ENCODE results near the gene METAP1D. TPM values are rescaled to one million over a fixed set of nuclear protein-coding genes. Genes with fewer than 3 reads are reported as not detected.

METAP1D gene
- total and polyA plus RNA-seq, 7 donors: 6.3 to 12.4 (median 10.0) TPM

GRCh38 chr2:172116107-172116506 is 116.4 kb downstream of the METAP1D start:
- no peaks in the 10 kb centered on the region for H3K9me3 ChIP-seq
- WGBS, 3 donors: 63 to 69% (median 64%) methylated on average over 5 of the region's 5 CpGs
- intact Hi-C loops (cut with DNase I): loop anchor here in 1 of 2 donors (10.0 kb wide), 1 partner anchor 301 kb away; no protein-coding TSS in a partner anchor
- no peak overlapping the region for H3K4me3 ChIP-seq
- no peaks in the 10 kb centered on the region for H3K4me1 ChIP-seq
- DNase-seq (no peak), ATAC-seq (no peak)
- no peaks in the 10 kb centered on the region for H3K27me3 ChIP-seq (ENCODE audit: insufficient read depth in 3 of 3, low read length in 2 of 3)
- TF ChIP-seq CTCF (IDR thresholded peaks at IDR 0.05): no peak
- no peaks in the 10 kb centered on the region for H3K36me3 ChIP-seq (ENCODE audit: insufficient read depth in 1 of 2, low read depth in 1 of 2)
- H3K27ac ChIP-seq: no peak overlapping the region

DNA sequence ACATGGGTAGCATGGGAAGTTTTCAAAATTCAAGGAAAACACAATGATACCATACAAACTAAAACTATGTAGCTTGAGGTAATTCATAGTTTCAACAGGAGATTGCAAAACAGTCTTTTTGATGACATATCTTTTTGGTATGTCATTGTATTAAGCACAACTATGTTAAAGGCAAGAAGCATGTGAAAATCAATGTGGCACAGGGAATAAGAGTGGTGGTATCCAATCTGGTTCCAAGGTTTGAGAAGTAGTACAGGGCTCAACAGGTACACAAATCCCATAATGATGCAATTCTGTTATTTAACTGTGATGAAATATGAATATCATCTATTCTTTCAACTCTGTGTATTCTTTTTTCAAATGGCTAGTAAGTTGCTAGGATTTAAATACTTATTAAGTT is 119.3 kb downstream of the METAP1D start:
- intact Hi-C loops (cut with DNase I): loop anchor here in 1 of 2 donors (10.0 kb wide), 1 partner anchor 304 kb away; no protein-coding TSS in a partner anchor
- H3K27me3 ChIP-seq (ENCODE audit: insufficient read depth in 3 of 3, low read length in 2 of 3): peaks cover 0 to 3% (median 0%) of the 10 kb centered on the region in 3 donors
- H3K36me3 ChIP-seq (ENCODE audit: insufficient read depth in 1 of 2, low read depth in 1 of 2): no peaks in the 10 kb centered on the region
- ATAC-seq: no peak
- DNase-seq: no peak
- no peaks in the 10 kb centered on the region for H3K4me1 ChIP-seq
- no peaks in the 10 kb centered on the region for H3K9me3 ChIP-seq
- H3K4me3 ChIP-seq: no peak overlapping the region
- no peak for TF ChIP-seq CTCF (IDR thresholded peaks at IDR 0.05)
- H3K27ac ChIP-seq: no peak overlapping the region

DNA sequence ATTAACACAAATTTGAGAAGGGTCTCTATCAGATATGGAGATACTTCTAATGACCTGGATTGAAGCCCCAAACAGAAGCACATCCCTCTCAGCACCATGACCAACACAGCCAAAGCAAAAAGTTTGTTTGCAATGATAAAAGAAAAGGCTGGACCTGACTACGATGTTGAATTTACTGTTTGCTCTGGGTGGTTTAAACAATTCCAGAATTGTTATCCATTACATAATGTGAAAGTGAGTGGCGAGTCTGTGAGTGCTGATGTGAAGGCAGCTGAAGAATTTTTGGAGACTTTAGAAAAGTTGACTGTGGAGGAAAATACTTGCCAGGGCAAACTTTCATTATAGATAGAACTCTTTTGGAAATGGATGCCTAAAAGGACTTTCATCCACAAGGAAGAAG is 120.4 kb downstream of the METAP1D start:
- intact Hi-C loops (cut with DNase I): loop anchor here in 1 of 2 donors (10.0 kb wide), 1 partner anchor 525 kb away; no protein-coding TSS in a partner anchor
- peaks cover 0 to 3% (median 0%) of the 10 kb centered on the region in 3 donors for H3K27me3 ChIP-seq (ENCODE audit: insufficient read depth in 3 of 3, low read length in 2 of 3)
- TF ChIP-seq CTCF (IDR thresholded peaks at IDR 0.05): no peak
- no peaks in the 10 kb centered on the region for H3K9me3 ChIP-seq
- no peaks in the 10 kb centered on the region for H3K4me1 ChIP-seq
- WGBS, 3 donors: 63 to 75% (median 67%) methylated on average over 2 of the region's 2 CpGs
- H3K36me3 ChIP-seq (ENCODE audit: insufficient read depth in 1 of 2, low read depth in 1 of 2): no peaks in the 10 kb centered on the region
- no peak for ATAC-seq
- H3K27ac ChIP-seq: no peak overlapping the region
- H3K4me3 ChIP-seq: no peak overlapping the region
- no peak for DNase-seq

GRCh38 chr2:172128484-172128883 is 128.7 kb downstream of the METAP1D start:
- intact Hi-C loops (cut with DNase I): loop anchor here in 1 of 2 donors (10.0 kb wide), 1 partner anchor 534 kb away; no protein-coding TSS in a partner anchor
- Histone ChIP-seq H3K27ac (no peak overlapping the region), H3K4me3 (no peak overlapping the region), H3K4me1 (no peaks in the 10 kb centered on the region), H3K27me3 (ENCODE audit: insufficient read depth in 3 of 3, low read length in 2 of 3) (no peaks in the 10 kb centered on the region), H3K36me3 (ENCODE audit: insufficient read depth in 1 of 2, low read depth in 1 of 2) (no peaks in the 10 kb centered on the region), H3K9me3 (no peaks in the 10 kb centered on the region)
- no peak for TF ChIP-seq CTCF (IDR thresholded peaks at IDR 0.05)
- DNase-seq: no peak
- no peak for ATAC-seq

GRCh38 chr2:172129404-172129803 is 129.7 kb downstream of the METAP1D start:
- no peak overlapping the region for H3K27ac ChIP-seq
- H3K9me3 ChIP-seq: no peaks in the 10 kb centered on the region
- intact Hi-C loops (cut with DNase I): loop anchor here in 1 of 2 donors (10.0 kb wide), 1 partner anchor 535 kb away; no protein-coding TSS in a partner anchor

More at GRCh38 chr2:172129404-172129803, 129.7 kb downstream of the METAP1D start:
- DNase-seq (no peak), ATAC-seq (no peak)
- H3K4me1 ChIP-seq: no peaks in the 10 kb centered on the region
- H3K36me3 ChIP-seq (ENCODE audit: insufficient read depth in 1 of 2, low read depth in 1 of 2): no peaks in the 10 kb centered on the region
- no peak for TF ChIP-seq CTCF (IDR thresholded peaks at IDR 0.05)
- no peaks in the 10 kb centered on the region for H3K27me3 ChIP-seq (ENCODE audit: insufficient read depth in 3 of 3, low read length in 2 of 3)
- H3K4me3 ChIP-seq: no peak overlapping the region
